GM19438 (cell line): ENCODE results near the gene PDE4A.
"Not testable (repeated sequence)": the region's sequence is repeated elsewhere in the genome, so short reads cannot be mapped to it uniquely, and the experiment has no call there.

Experiments
- ATAC-seq: cut with Tn5 transposase; IDR thresholded peaks from one replicate; pipeline ENCODE4 v1.9.1; 2021; ENCODE audit warnings: low read depth; ENCODE audit not compliant: unreplicated experiment

Gene PDE4A

DNA sequence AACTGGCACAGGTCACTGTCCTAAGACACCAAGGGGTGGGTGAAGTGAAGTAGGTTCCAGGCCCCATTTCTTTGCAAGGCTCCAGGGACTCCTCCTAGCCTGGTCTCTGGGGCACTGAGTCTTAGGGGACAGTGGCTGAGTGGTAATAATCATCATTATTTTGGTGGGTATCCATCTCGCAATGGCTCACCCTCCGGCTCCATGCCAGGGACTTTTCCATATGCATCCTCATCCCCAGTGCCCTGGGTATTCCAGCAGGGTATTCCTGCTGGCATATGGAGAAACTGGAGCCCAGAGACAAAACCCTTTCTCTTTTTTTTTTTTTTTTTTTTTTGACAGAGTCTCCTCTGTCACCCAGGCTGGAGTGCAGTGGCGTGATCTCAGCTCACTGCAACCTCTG lies 2.5 kb downstream of the PDE4A start:
- ATAC-seq, result no peak

DNA sequence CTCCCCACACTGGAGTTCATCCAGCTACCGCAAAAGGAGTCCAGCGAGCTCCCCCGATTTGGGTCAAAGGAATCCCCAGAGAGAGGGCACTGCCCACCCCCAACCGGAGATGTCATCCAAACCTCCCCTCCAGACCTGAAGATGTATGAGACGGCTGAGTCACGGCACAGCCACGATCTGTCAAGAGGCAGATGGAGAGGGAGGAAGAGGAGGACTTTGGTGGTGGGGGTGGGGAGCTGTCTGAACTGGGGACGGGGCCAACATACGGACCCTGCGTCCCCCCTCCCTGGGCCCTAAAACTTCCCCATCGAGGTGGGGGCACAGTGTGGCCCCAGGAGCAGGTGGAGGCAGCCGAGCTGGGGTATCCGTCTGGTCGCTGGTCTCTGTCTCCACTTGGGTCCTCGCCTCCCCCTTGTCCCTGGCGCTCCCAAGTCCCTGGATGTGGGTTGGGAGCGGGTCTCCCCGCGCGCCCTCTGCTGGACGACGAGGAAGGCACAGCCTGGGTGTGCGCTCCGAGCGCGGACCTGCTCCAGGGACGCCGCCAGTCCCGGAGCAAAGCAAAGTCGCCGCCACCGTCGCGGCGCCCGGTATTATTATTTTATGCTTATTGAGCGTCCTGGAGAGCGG lies 3.8 kb downstream of the PDE4A start:
- no peak for ATAC-seq

DNA sequence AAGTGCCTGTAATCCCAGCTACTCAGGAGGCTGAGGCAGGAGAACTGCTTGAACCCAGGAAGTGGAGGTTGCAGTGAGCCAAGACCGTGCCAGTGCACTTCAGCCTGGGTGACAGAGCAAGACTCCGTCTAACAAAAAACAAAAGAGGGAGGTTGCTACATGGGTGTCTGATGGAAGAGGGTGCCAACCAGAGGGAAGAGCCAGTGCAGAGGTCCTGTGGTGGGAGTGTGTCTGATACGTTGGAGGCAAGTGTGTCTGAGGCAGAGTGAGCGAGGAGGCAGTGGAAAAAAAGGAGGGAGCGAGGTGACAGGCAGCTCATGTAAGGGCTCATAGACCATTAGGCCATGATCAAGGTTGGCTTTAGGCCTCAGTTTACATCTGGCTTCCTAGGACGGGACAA lies 6.8 kb downstream of the PDE4A start:
- ATAC-seq, result no peak

DNA sequence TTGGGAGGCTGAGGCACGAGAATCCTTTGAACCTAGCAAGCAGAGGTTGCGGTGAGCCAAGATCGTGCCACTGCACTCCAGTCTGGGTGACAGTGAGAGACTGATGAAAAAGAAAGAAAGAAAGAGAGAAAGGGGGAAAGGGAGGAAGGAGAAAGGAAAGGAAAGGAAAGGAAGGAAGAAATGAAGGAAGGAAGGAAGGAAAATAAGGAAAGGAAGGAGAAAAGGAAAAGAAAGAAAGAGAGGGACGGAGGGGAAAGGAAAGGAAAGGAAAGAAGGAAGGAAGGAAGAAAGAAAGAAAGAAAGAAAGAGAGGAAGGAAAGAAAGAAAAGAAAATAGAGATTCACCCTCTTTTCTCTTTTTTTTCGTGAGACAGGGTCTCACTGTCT lies 8.7 kb downstream of the PDE4A start:
- ATAC-seq, result no peak

DNA sequence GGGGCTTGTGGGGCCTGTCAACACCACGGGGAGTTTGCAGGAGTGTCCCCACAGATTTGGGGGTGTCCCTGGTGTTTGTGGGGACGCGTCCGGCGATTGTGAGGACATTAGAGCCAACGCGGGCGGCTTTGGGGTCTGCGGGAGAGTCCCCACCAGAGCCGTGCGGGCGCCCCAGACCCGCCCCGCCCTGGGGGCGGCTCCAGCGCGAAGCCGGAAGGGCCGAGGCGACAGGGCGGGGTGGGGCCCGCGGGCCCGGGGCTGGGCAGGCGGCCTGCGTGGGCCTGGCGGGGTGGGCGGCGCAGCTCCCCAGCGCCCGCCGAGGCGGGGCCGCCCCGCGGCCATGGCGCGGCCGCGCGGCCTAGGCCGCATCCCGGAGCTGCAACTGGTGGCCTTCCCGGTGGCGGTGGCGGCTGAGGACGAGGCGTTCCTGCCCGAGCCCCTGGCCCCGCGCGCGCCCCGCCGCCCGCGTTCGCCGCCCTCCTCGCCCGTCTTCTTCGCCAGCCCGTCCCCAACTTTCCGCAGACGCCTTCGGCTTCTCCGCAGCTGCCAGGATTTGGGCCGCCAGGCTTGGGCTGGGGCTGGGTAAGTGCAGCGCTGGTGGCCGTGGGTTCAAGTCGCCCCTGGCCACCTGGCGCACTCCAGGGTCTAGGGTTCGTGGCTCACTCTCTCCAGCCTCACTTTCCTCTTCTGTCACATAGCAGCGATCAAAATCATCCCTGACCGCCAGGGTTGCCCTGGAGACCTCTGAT lies 10.3 kb downstream of the PDE4A start:
- no peak for ATAC-seq

DNA sequence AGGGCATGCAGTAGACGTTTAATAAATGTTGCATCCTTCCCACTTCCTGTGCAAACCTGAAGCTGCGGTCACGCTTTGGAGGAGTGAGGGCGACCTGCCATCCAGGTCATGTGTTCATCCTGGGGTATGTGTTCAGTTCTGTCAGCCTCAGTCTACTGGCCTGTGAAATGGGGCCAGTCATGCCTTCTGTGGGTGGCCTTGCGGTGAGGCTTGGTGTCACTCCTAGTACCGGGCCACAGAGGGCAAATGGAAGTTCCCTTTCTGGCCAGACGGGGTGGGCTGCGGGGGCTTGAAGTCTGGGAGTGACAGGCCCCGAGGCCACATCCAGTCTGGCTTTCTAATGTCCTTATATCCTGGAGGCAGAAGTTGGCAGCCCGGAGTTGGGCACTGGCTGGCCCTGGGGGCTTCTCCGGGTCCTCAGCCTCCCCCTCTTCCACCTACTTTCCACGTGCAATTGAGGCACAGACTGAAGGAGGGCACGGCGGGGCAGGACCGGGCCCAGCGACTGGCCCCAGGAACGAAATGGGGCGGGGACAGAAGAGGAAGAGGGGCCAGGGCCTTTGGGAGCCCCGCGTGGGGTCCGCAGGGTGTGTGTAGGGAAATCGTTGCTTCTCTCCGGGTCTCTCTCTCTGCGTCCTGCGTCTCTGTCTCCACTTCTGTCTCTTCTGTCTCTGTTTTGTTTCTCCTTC lies 11.1 kb downstream of the PDE4A start:
- ATAC-seq, result no peak

DNA sequence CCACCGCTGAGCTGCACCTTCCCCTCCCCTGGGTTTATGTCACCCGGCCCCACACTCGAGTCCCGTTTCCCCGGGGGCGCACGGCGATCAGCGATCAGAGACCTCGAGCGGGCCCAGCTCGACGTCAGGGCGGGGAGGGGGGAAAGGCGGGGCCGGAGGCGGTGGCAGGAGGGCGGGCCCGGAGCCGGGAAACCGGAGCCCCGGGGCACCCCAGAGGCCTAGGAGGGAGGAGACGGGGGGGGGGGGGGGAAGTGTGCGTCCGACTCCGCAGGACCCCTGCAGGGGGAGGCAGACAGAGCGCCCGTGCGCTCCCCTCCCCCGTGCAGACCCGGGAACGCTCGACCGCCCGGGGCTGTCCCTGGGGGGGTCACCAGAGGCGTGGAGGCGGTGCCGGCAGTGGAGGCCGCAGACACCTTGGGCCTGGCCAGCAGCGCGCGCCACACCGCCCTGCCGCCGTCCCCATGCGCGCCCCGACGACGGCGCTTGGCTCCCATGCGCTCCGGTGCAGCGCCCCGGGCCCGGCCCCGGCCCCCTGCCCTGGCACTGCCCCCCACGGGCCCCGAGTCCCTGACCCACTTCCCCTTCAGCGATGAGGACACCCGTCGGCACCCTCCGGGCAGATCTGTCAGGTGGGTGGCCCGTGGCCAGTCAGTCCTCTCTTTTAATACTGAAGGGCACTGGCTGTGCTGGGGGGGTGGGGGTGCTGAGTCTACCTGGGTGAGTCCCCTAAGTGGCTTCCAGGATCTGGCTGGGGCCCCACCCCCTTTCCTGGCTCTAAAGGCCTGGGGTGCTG lies 11.8 kb downstream of the PDE4A start:
- ATAC-seq, result no peak

DNA sequence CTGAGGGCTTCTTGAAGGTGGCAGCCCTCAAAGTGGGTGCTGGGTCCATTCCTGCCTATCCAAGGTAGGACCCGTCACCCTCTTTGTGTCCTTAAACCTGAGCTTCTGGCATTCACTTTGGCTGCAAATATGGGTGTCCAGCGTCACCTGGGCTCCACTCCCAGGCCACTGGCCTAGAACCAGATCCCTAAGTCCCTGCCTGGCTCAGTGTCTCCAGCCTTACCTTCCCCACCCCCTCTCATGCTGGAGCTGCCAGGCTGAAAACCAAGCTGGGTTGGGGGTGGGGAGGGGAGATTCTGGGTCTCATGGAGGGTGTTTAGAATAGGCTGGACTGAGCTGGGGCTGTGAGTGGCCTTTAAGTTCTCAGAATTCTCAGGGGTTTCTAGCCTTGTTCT lies 12.4 kb downstream of the PDE4A start:
- no peak for ATAC-seq

DNA sequence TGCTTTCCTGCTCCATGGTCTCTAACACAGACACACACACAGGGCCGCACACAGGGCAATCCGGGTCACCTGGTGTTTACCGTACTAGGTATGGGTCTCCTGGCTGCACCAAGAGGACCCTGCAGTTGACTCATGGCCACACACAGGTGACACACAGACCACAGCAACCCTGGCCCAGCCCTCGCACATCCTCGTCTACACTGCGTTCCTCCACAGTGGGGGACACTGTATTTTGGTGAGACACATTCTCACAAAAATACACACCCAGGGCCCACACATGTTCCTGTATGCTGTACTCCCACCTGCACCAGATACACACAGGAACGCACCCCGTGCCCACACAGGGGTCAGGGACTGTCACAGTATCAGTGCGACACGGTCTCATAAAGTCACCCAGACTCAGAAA lies 12.8 kb downstream of the PDE4A start:
- ATAC-seq, result no peak

DNA sequence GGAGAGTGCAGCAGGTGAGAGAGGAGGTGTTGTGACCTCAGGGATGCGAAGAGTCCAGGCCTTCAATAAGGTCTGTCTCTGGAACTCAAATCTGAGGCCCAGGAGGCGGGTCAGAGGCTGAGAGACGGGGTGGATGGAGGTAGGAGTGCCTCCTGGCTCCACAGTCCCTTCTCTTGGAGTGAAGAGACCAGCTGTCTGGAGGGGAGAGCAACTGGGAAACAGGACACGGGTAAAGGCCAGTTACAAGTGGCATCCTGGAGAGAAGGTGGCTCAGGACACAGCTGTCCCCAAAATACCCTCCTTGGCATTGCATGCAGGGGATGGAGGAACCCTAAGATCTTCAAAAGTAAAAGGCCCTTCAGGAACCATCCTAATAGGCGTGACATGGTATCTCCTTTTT lies 19.2 kb downstream of the PDE4A start:
- no peak for ATAC-seq

DNA sequence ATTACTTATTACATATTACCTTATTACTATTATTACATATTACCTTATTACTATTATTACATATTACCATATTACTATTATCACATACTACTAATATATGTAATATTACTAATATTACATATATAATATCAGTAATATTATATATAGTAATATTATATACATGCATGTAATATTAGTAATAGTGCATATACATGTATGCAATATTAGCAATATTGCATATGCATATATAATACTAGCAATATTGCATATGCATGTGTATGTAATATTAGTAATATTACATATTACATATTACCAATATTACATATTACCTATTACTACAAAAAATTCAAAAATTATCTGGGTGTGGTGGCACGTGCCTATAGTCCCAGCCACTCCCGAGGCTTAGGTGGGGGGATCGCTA lies 22.4 kb downstream of the PDE4A start:
- ATAC-seq, result no peak

DNA sequence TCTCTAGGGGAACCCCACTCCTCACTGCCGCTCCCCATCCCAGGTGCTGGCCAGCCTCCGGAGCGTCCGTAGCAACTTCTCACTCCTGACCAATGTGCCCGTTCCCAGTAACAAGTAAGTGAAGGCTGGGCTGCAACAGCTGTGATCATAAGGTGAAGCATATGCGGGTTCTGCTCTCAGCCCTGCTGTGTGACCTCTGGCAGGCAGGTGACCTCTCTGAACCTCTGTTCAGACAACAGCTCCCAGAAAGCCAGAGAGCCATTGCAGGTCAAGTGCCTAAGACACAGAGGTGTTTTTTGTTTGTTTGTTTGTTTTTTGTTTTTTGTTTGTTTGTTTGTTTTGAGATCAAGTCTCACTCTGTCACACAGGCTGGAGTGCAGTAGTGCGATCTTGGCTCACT lies 28.7 kb downstream of the PDE4A start:
- no peak for ATAC-seq

DNA sequence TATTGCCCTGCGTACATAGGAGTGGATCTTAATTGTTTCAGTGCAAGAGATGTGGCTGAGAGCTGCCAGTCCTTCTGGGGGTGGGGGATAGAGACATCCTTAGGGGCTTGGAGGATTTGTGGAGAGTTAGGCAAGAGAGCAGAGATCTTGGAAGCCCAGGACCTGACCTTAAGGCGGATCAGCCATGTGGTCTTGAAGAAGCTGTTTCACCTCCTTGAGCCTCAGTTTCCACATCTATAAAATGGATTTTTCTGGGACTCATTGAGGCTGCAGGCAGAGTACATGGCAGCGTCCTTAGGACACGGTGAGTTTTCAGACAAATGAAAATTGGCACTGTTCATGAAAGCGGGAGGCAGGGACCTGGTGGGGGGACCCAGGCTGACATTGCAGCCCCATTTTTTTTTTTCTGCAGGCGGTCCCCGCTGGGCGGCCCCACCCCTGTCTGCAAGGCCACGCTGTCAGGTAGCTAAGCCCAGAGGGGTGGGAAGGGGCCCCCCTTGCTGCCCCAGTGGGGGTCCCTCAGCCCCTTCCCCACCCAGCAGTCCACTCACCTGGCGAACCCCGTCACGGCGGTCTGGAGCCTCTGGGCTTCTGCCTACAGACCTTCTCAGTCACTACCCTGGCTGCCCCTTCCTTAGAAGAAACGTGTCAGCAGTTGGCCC lies 30.0 kb downstream of the PDE4A start:
- no peak for ATAC-seq

DNA sequence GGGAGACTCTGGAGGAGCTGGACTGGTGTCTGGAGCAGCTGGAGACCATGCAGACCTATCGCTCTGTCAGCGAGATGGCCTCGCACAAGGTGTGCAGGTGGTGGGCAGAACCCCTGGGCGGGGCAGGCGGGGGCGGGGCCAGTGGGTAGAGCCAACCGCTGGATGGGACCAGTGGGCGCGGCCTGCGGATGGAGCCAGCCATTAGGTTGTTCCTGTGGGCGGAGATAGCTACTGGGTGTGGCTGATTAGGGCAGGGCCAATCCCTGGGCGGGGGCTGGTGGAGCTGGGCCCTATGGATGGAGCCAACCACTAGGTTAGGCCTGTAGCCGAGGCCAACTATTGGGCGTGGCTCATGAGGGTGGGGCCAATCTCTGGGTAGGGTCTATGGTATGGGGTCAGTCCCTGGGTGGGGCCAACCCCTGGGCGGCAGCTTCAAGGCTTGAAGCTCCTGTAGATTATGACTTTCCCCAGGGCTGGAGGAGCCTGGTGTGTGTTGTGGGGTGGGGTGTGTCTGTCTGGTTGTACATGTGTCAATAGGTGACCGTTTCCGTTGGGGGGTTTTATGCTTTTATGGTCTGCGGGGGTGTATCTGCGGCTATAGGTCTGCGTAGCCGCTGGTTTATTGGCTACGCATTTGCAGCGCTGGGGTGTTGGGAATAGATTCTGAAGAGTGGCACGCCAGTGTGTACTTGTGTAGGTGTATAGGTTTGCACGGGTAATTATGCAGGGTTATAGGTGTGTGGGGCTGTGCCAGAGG lies 30.7 kb downstream of the PDE4A start:
- no peak for ATAC-seq

DNA sequence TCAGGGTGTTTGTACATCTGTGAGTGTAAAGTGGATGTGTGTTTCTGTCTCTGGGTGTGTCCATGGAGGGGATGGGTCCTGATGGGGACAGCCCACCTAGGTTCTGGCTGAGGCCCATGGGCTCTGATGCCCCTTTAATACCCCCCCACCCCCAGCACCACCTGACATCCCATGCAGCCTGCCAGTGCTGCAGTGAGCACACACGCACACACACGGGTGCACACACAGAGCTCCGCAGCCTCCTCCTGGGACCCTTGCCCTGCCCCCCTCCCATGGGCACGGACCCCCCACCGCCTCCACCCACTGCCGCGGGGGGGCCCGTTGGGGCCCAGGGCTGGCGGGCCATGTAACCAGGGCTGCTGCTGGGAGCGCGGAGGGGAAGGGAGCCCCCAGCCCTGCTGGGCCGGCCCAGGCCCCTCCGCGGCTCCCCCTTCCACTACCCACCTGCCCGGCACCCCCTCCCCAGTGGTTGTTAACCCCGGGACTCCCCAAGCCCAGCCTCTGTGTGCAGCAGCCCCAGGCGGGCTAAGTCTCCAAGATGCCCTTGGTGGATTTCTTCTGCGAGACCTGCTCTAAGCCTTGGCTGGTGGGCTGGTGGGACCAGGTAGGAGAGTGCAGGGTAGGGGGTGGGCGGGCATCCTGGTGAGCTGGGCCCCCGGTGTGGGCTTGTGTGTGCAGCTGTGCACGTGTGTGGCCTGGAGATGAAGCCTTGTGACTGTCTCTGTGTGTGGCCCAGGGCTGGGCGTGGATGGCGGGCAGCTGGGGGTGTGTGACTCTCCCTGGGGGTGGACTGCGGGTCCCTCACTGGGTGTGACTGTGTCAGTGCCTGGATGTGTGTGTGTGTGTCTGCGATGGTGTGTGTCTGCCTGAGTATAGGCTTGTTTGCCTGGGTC lies 32.6 kb downstream of the PDE4A start:
- no peak for ATAC-seq

DNA sequence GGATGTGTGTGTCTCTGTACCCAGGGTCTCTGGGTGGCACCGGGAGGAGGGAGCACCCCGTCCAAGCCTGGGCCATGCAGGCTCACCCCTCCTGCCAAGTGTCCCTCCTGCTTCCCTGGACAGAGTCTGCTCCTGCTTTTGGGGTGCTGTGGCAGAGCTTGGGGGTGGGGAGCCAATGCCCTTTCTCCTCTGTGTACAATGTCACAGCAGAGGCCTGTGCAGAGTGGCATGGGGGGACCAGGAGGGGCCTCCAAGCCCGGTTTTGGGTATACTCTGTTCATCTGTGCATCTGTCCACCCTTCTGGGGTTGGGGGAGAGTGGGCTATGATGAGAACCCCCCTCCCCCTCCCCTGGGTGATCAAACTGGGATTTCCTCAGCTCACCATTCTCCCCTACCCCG lies 33.5 kb downstream of the PDE4A start:
- ATAC-seq, result no peak

DNA sequence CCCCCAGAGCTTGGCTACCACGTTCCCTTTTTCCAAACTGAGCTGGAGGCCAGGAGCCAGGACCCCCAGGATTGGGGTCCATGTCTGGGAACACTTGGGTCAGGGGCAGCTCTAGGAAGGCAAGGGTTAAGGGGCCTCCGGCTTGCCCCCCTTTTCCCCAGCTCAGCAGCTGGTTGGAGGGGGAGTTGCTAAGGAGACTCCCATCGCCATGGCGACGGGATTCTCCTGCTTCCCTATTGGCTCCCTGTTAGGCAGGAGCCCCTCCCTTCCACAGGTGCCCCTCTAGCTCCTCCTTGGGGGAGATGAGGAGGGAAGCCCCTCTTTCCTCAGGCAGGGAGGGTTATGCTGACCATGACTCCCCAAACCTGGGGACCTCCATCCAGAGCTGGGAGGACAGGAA lies 33.9 kb downstream of the PDE4A start:
- no peak for ATAC-seq

DNA sequence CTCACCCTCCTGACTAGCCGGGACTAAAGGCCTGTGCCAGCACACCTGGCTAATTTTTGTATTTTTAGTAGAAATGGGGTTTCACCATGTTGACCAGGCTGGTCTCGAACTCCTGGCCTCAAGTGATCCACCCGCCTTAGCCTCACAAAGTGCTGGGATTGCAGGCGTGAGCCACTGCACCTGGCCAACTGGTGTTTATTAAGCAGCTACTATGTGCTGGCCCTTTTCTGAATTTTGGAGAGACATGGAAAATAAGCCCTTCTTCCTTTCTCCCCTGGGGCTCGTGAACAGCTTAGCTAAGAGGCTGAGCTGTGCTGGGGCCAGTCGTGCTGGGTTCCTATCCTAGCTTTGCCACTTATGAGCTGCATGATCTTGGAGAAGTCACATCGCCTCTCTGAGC lies 38.4 kb downstream of the PDE4A start:
- ATAC-seq, result not testable (repeated sequence)

DNA sequence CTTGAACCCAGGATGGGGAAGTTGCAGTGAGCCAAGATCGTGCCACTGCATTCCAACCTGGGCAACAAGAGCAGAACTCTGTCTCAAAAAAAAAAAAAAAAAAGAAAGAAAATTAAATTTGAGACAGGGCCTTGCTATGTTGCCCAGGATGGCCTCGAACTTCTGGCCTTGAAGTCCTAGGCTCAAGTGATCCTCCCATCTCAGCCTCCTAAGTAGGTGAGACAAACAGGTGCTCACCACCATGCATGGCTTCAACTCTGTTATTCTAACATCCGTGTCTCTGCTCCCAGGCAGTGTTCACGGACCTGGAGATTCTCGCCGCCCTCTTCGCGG lies 40.3 kb downstream of the PDE4A start:
- ATAC-seq, result no peak
